Renal cortex interstitium (tissue), 11 donors: ENCODE measurements around the gene CIAO1. TPM values are rescaled to one million over a fixed set of nuclear protein-coding genes. Genes with fewer than 3 reads are reported as not detected.
A peak's percentile ranks its signal among the peaks of the same experiment; 100 is the strongest.

Experiments
- DNase-seq, 11 donors: peaks; one replicate each; pipeline ENCODE4 v3.0.0-alpha.2; 2013; ENCODE audit warnings: low read depth in 9 of 11, low spot score in 4 of 11; ENCODE audit errors: extremely low read depth in 1 of 11
- polyA plus RNA-seq, 3 donors: library from polyadenylated mRNA; unstranded; fragments of 120-200 nt; gene quantifications; one replicate each; pipeline ENCODE4 v1.2.1, GENCODE V29; 2013; ENCODE audit not compliant: insufficient read length in 3 of 3

CIAO1 gene
- polyA plus RNA-seq, 3 donors = 68.1 to 78.8 (median 70.7) TPM

- no peak for DNase-seq
These were observed 42.2 kb downstream of the CIAO1 start for GRCh38 chr2:96308248-96308647.

GRCh38 chr2:96315005-96315399 is 49.0 kb downstream of the CIAO1 start:
- DNase-seq = no peak

- DNase-seq = no peak
These were observed 49.5 kb downstream of the CIAO1 start for GRCh38 chr2:96315400-96316071.

GRCh38 chr2:96316999-96317398 is 51.0 kb downstream of the CIAO1 start:
- DNase-seq = no peak

- DNase-seq = no peak
These were observed 51.6 kb downstream of the CIAO1 start for GRCh38 chr2:96317584-96317997.

- no peak for DNase-seq
These were observed 52.7 kb downstream of the CIAO1 start for GRCh38 chr2:96318723-96319122.

GRCh38 chr2:96319396-96319795 is 53.4 kb downstream of the CIAO1 start:
- DNase-seq = no peak

GRCh38 chr2:96320326-96320725 is 54.3 kb downstream of the CIAO1 start:
- DNase-seq = no peak

- DNase-seq = peak in 2 of 11 donors; percentile 26 to 28
These were observed 55.0 kb downstream of the CIAO1 start for GRCh38 chr2:96320728-96321622.

Other genes starting within 250 kb of the CIAO1 start
- 1 to 10 TPM in 2 of 3 donors, under 1 TPM in 1; 0.83 to 2.8 (median 1.3) TPM for gene GPAT2, start 231.3 kb upstream of the CIAO1 start, polyA plus RNA-seq
- gene ADRA2B, start 149.7 kb upstream of the CIAO1 start, polyA plus RNA-seq = 1 to 10 TPM; 4.5 to 4.8 (median 4.5) TPM
- under 1 TPM; 0.17 to 0.20 (median 0.20) TPM for gene ASTL, start 127.7 kb upstream of the CIAO1 start, polyA plus RNA-seq
- 1 to 10 TPM; 2.1 to 8.9 (median 2.9) TPM for gene DUSP2, start 120.8 kb upstream of the CIAO1 start, polyA plus RNA-seq
- gene STARD7, start 57.4 kb upstream of the CIAO1 start, polyA plus RNA-seq = 100 to 1,000 TPM; 135 to 159 (median 141) TPM
- 10 to 100 TPM; 38.3 to 44.0 (median 41.2) TPM for gene TMEM127, start 228 bp upstream of the CIAO1 start, polyA plus RNA-seq
- gene SNRNP200, start 39.3 kb downstream of the CIAO1 start, polyA plus RNA-seq = 100 to 1,000 TPM; 187 to 201 (median 193) TPM
- gene ITPRIPL1, start 59.1 kb downstream of the CIAO1 start, polyA plus RNA-seq = 1 to 10 TPM; 3.8 to 5.1 (median 4.4) TPM
- 10 to 100 TPM; 16.1 to 23.8 (median 21.8) TPM for gene NCAPH, start 69.5 kb downstream of the CIAO1 start, polyA plus RNA-seq
- 1 to 10 TPM; 4.0 to 5.5 (median 4.8) TPM for gene NEURL3, start 239.1 kb downstream of the CIAO1 start, polyA plus RNA-seq